T-helper 2 cell (primary cell): ENCODE data around the gene DENND4C.

Experiments used
- DNase-seq, 5 experiments: peaks; one replicate each; pipeline versions ENCODE4 v3.0.0 to v3.0.0-alpha.2; 2012 to 2022

DENND4C gene

GRCh38 chr9:19270421-19270949, 40.0 kb downstream of the DENND4C start:
- DNase-seq, result no peak

GRCh38 chr9:19271081-19271480, 40.6 kb downstream of the DENND4C start:
- no peak for DNase-seq

- DNase-seq, result no peak
Measured at GRCh38 chr9:19281801-19282200, 51.3 kb downstream of the DENND4C start.

GRCh38 chr9:19283072-19283710, 52.7 kb downstream of the DENND4C start:
- no peak for DNase-seq

GRCh38 chr9:19284729-19285128, 54.2 kb downstream of the DENND4C start:
- DNase-seq, result no peak

- no peak for DNase-seq
Measured at GRCh38 chr9:19286634-19287188, 56.2 kb downstream of the DENND4C start.

GRCh38 chr9:19288081-19288480, 57.6 kb downstream of the DENND4C start:
- no peak for DNase-seq

GRCh38 chr9:19290103-19290502, 59.6 kb downstream of the DENND4C start:
- DNase-seq, result no peak

- DNase-seq, result no peak
Measured at GRCh38 chr9:19294219-19294618, 63.7 kb downstream of the DENND4C start.

GRCh38 chr9:19298436-19299000, 68.0 kb downstream of the DENND4C start:
- no peak for DNase-seq

- DNase-seq, result no peak
Measured at GRCh38 chr9:19303216-19303615, 72.7 kb downstream of the DENND4C start.

- DNase-seq, result no peak
Measured at GRCh38 chr9:19306568-19306967, 76.1 kb downstream of the DENND4C start.

- DNase-seq, result no peak
Measured at GRCh38 chr9:19310246-19310645, 79.8 kb downstream of the DENND4C start.

GRCh38 chr9:19313573-19313972, 83.1 kb downstream of the DENND4C start:
- DNase-seq, result no peak

GRCh38 chr9:19320495-19320894, 90.0 kb downstream of the DENND4C start:
- DNase-seq, result no peak

- DNase-seq, result no peak
Measured at GRCh38 chr9:19331877-19332276, 101.4 kb downstream of the DENND4C start.

- no peak for DNase-seq
Measured at GRCh38 chr9:19336166-19336565, 105.7 kb downstream of the DENND4C start.

GRCh38 chr9:19342947-19343346, 112.5 kb downstream of the DENND4C start:
- no peak for DNase-seq

- no peak for DNase-seq
Measured at GRCh38 chr9:19358701-19359100, 128.2 kb downstream of the DENND4C start.

GRCh38 chr9:19369107-19369506, 138.6 kb downstream of the DENND4C start:
- DNase-seq, result no peak

GRCh38 chr9:19371942-19372341, 141.4 kb downstream of the DENND4C start:
- no peak for DNase-seq

- DNase-seq, result no peak
Measured at GRCh38 chr9:19372567-19372966, 142.1 kb downstream of the DENND4C start.

GRCh38 chr9:19373527-19373926, 143.0 kb downstream of the DENND4C start:
- DNase-seq, result no peak

- DNase-seq, result no peak
Measured at GRCh38 chr9:19375538-19375937, 145.0 kb downstream of the DENND4C start.
